ENCODE measurements around the gene PLET1. TPM values are rescaled to one million over a fixed set of nuclear protein-coding genes. Genes with fewer than 3 reads are reported as not detected.

The PLET1 gene
- total and polyA plus RNA-seq, 9 of the 15 experiments (the other 6 are each of a cell fraction or from before 2014, with no cell fraction given), result not detected

DNA sequence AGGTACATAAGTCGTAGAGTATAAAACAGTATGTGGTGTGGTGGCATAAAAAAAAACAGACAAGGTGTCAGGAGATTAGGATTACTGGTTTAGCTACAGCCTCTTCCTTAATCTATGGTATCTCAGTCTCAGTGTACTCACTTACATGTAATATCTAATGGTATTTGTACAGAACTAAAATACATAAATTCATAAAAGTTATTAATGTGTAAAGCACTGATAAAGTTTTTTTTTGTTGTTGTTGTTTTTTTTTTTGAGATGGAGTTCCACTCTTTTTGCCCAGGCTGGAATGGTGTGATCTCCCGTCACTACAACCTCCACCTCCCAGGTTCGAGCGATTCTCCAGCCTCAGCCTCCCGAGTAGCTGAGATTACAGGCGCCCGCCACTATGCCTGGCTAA, 31.5 kb downstream of the PLET1 start:
- ChIA-PET CTCF (ENCODE audit: low intra/inter-chr PET ratio) (no interaction called here), POLR2A (no interaction called here)
- TF ChIP-seq ZNF239 (CRISPR knock-in tag; IDR thresholded peaks at IDR 0.05) (no peak), RBM17 (IDR thresholded peaks at IDR 0.05; ENCODE audit: borderline replicate concordance, low read depth, low read length) (no peak), ZBTB40 (IDR thresholded peaks at IDR 0.05) (peak; percentile 83), ZBTB40 (CRISPR knock-in tag; IDR thresholded peaks at IDR 0.05) (peak; percentile 76)
- TF ChIP-seq, protein P1, sequence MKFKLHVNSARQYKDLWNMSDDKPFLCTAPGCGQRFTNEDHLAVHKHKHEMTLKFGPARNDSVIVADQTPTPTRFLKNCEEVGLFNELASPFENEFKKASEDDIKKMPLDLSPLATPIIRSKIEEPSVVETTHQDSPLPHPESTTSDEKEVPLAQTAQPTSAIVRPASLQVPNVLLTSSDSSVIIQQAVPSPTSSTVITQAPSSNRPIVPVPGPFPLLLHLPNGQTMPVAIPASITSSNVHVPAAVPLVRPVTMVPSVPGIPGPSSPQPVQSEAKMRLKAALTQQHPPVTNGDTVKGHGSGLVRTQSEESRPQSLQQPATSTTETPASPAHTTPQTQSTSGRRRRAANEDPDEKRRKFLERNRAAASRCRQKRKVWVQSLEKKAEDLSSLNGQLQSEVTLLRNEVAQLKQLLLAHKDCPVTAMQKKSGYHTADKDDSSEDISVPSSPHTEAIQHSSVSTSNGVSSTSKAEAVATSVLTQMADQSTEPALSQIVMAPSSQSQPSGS (CRISPR knock-in tag; IDR thresholded peaks at IDR 0.05), result no peak
- H3K4me2 ChIP-seq (ENCODE audit: insufficient read depth, low read length), result no peak overlapping the region
- H3K79me2 ChIP-seq (ENCODE audit: control insufficient read depth, insufficient read depth, low read length), result peaks cover 26% of the 10 kb centered on the region
- BruUV-seq (replicated peaks), result no TSS peak
- no peak for DNase-seq (ENCODE audit: extremely low read depth in 1 of 4, low spot score in 3 of 4)
- H3K27me3 ChIP-seq (ENCODE audit: control insufficient read depth in 2 of 2, insufficient read depth in 2 of 2, low read length in 2 of 2), result no peaks in the 10 kb centered on the region
- H3K9me3 ChIP-seq (replicated peaks; ENCODE audit: control insufficient read depth, insufficient read depth, low read depth, low read length), result no peaks in the 10 kb centered on the region
- H3K4me1 ChIP-seq (replicated peaks in 1 of 2; ENCODE audit: control insufficient read depth in 2 of 2, insufficient read depth in 2 of 2, low read length in 2 of 2), result peaks cover 4 to 5% of the 10 kb centered on the region in 2 experiments; a peak in 3 of 5 replicates
- no peaks in the 10 kb centered on the region for H3K9me1 ChIP-seq (ENCODE audit: control insufficient read depth, insufficient read depth, low read length)
- H4K20me1 ChIP-seq (replicated peaks; ENCODE audit: control insufficient read depth, insufficient read depth, low read length), result no peaks in the 10 kb centered on the region
- no peak overlapping the region for H3K9ac ChIP-seq (ENCODE audit: insufficient read depth in 1 of 2, low read depth in 2 of 2, low read length in 2 of 2)
- FAIRE-seq, result no peak
- WGBS (ENCODE audit: insufficient coverage, low coverage, missing lambda C conversion rate), result 88% methylated on average over 7 of the region's 7 CpGs
- ATAC-seq, result no peak
- H3K36me3 ChIP-seq (ENCODE audit: control insufficient read depth, insufficient read depth, low read length), result peaks cover 50% of the 10 kb centered on the region
- no peak overlapping the region for H3K4me3 ChIP-seq
- intact Hi-C loops (cut with micrococcal nuclease) (no loop called here), in situ Hi-C loops (cut with MboI) (loop anchor here (10.0 kb wide), 2 partner anchors 326 to 624 kb away; partner anchors contain the start of gene SIK2)
- H3K27ac ChIP-seq (ENCODE audit: extremely low read depth, low read depth, low read length), result no peak overlapping the region
- H2AFZ ChIP-seq (ENCODE audit: low read depth, low read length), result no peak overlapping the region
